Measurements from ENCODE around the gene ALKBH2.
"Not testable (repeated sequence)": the region's sequence is repeated elsewhere in the genome, so short reads cannot be mapped to it uniquely, and the experiment has no call there.

DNA sequence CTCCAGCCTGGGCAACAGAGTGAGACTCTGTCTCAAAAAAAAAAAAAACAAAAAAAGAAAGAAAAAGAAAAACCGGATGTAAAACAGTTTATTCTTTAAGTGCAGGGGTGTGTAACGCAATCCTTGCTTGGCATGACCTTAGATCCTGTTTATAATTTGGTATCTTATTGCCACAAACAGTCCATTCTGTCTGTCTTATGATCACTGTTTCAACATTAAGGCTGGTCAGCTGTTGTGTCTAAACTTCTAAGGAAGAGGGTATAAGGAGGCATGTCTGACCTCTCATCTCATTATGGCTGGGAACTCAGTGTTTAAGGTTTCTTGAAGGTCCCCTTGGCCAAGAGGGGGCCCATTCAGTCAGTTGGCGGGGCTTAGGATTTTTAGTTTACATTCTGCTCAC lies 44.6 kb downstream of the ALKBH2 start:
- TF ChIP-seq TAF1 (IDR thresholded peaks at IDR 0.05; ENCODE audit: borderline replicate concordance, low read depth, low read length); POLR2A (IDR thresholded peaks at IDR 0.05; ENCODE audit: low read depth, low read length): not testable (repeated sequence)
